ENCODE data around the gene GSTT2B.
"Not testable (repeated sequence)": the region's sequence is repeated elsewhere in the genome, so short reads cannot be mapped to it uniquely, and the experiment has no call there.

Gene GSTT2B

GRCh38 chr22:23974345-23974744, 13.3 kb upstream of the GSTT2B start, which contains the start of gene DDT:
Gene DDT, minus strand, starts transcription at chr22:23974441. Its CDS starts 27 bp downstream, at chr22:23974414.
- DNase-seq (ENCODE audit: low spot score); in situ Hi-C loops (cut with MboI; ENCODE audit: low pct_unique_long_range_greater_than_20kb, low sequenced_read_pairs, unreplicated experiment): not testable (repeated sequence)

DNA sequence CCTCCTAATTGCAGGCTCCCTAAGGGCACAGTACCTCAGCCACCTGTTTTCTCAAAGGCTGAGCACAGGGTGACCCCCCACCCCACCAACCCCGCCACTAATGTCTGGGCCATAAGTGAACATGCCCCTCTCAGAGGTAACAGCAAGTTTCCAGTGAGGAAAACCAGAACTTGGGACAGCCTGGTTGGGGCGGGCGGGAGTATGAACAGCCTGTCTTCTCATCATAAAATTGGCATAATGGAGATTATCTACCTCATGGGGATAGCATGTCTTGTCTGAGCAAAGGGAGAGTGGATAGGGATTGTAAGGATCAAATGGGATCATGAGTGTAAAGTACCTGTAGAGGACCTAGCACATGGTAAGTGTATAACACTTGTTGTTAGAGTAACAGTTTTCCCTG, 10.9 kb upstream of the GSTT2B start:
- in situ Hi-C loops (cut with MboI; ENCODE audit: low pct_unique_long_range_greater_than_20kb, low sequenced_read_pairs, unreplicated experiment); DNase-seq (ENCODE audit: low spot score): not testable (repeated sequence)

GRCh38 chr22:23970816-23971486, 10.0 kb upstream of the GSTT2B start:
- in situ Hi-C loops (cut with MboI; ENCODE audit: low pct_unique_long_range_greater_than_20kb, low sequenced_read_pairs, unreplicated experiment), result no loop called here
- TF ChIP-seq CTCF (IDR thresholded peaks at IDR 0.05; ENCODE audit: extremely low read depth, insufficient read depth, missing control alignments), result no peak

DNA sequence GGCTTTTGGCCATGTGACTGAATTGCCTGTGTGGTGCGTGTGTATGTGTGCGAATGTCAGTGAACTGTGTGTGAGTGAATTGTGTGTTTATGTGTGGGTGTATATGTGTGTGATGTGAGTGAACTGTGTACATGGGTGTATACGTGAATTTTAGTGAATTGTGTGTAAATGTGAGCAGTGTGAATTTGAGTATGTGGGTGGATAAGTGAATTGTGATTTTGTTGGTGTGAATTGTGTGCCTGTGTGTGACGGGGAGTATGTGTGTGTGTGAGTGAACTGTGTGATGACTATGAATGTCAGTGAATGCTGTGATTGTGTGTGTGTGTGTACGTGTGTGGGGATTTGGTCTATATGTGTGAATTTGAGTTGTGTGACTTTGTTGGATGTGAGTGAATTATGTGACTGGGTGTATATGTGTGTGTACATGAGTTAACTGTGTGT, 9.2 kb upstream of the GSTT2B start:
- TF ChIP-seq CTCF (IDR thresholded peaks at IDR 0.05; ENCODE audit: extremely low read depth, insufficient read depth, missing control alignments), result no peak
- no peak for DNase-seq (ENCODE audit: low spot score)
- in situ Hi-C loops (cut with MboI; ENCODE audit: low pct_unique_long_range_greater_than_20kb, low sequenced_read_pairs, unreplicated experiment), result no loop called here

More at GRCh38 chr22:23970816-23971486, 10.0 kb upstream of the GSTT2B start:
- no peak for DNase-seq (ENCODE audit: low spot score)

DNA sequence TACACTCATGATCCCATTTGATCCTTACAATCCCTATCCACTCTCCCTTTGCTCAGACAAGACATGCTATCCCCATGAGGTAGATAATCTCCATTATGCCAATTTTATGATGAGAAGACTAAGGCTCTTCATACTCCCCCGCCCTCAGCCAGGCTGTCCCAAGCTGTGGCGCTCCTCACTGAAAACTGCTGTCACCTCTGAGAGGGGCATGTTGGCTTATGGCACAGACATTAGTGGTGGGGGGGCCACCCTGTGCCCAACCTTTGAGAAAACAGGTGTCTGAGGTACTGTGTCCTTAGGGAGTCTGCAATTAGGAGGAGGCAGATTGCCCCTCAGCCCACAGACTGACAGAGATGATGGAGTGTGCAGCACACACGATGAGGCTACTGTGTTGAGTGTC, 8.1 kb upstream of the GSTT2B start:
- TF ChIP-seq CTCF (IDR thresholded peaks at IDR 0.05; ENCODE audit: extremely low read depth, insufficient read depth, missing control alignments), result no peak
- DNase-seq (ENCODE audit: low spot score), result no peak
- in situ Hi-C loops (cut with MboI; ENCODE audit: low pct_unique_long_range_greater_than_20kb, low sequenced_read_pairs, unreplicated experiment), result no loop called here

DNA sequence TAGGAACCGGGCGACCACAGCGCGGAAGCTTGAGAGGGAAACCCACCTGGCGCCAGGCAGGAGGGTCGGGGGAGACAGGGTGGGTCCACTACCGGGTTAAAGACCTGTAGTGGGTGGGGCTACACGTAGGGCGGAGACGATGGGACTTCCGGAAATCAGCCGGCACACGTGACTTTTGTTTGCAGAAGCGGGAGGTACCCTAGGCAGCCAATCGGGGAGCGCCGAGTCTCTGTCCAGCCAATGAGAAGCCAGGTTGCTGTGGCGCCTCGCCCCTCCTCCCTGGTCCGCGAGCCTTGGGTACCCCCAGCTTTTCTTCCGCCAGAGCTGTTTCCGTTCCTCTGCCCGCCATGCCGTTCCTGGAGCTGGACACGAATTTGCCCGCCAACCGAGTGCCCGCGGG, 5.6 kb upstream of the GSTT2B start, which contains the start of gene DDTL:
DDTL (plus strand) TSS at position 321 of the 400 bp plus-strand sequence; CDS start at position 348, 27 bp downstream.
- in situ Hi-C loops (cut with MboI; ENCODE audit: low pct_unique_long_range_greater_than_20kb, low sequenced_read_pairs, unreplicated experiment); DNase-seq (ENCODE audit: low spot score): not testable (repeated sequence)

DNA sequence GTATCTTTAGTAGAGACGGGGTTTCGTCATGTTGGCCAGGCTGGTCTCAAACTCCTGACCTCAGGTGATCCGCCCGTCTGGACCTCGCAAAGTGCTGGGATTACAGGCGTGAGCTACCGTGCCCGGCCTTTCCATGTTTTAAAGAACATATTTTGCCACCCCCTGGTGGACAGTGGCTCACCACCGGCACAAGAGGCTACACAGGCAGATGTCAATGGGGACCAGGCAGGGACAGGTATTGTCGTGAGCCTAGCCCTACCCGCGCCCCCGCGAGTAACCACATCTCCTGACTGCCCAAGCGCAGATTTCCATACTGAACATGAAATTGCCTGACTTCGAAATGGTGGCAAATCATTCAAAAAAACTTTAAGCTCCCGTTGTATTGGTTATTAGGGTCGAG, 5.1 kb upstream of the GSTT2B start:
- in situ Hi-C loops (cut with MboI; ENCODE audit: low pct_unique_long_range_greater_than_20kb, low sequenced_read_pairs, unreplicated experiment); DNase-seq (ENCODE audit: low spot score): not testable (repeated sequence)

GRCh38 chr22:23956301-23956900, 4.6 kb downstream of the GSTT2B start:
- in situ Hi-C loops (cut with MboI; ENCODE audit: low pct_unique_long_range_greater_than_20kb, low sequenced_read_pairs, unreplicated experiment), result not testable (repeated sequence)
- peak; percentile 96 for TF ChIP-seq CTCF (IDR thresholded peaks at IDR 0.05; ENCODE audit: extremely low read depth, insufficient read depth, missing control alignments)
- peak; percentile 67 for DNase-seq (ENCODE audit: low spot score)

DNA sequence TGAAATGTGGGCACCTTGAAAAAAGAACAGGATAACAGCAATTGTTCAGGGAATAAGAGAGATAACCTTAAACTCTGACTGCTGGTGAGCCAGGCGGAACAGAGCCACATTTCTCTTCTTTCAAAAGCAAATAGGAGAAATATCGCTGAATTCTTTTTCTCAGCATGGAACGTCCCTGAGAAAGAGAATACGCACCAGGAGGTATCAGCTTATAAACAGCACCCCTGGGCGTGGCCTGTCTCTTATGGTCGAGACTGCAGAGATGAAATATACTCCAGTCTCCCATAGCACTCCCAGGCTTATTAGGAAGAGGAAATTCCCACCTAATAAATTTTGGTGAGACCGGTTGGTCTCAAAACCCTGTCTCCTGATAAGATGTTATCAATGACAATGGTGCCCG, 5.1 kb downstream of the GSTT2B start:
- DNase-seq (ENCODE audit: low spot score); in situ Hi-C loops (cut with MboI; ENCODE audit: low pct_unique_long_range_greater_than_20kb, low sequenced_read_pairs, unreplicated experiment): not testable (repeated sequence)

- in situ Hi-C loops (cut with MboI; ENCODE audit: low pct_unique_long_range_greater_than_20kb, low sequenced_read_pairs, unreplicated experiment); DNase-seq (ENCODE audit: low spot score): not testable (repeated sequence)
These were observed 6.0 kb downstream of the GSTT2B start for GRCh38 chr22:23954991-23955305.

- in situ Hi-C loops (cut with MboI; ENCODE audit: low pct_unique_long_range_greater_than_20kb, low sequenced_read_pairs, unreplicated experiment); DNase-seq (ENCODE audit: low spot score): not testable (repeated sequence)
These were observed 6.6 kb downstream of the GSTT2B start for GRCh38 chr22:23954193-23954990.

DNA sequence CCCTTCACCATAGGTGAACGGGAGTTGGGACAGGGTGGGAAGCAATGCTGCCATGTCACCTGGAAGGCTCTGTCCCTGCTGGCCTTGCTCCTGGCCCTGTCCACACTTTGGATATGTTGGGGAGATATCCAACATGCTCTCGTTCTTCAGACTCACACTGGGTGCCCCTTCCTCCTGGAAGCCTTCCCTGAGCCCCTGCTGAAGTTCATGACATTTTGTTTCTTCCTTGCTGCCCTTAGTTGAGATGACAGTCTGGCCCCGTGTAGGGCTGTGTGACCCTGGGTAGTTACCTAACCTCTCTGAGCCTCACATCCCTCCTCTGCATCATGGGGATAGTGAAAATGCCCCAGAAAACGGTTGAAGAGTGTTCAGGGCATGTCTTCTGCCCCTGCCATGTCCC, 7.5 kb downstream of the GSTT2B start:
- DNase-seq (ENCODE audit: low spot score); in situ Hi-C loops (cut with MboI; ENCODE audit: low pct_unique_long_range_greater_than_20kb, low sequenced_read_pairs, unreplicated experiment): not testable (repeated sequence)
